HG02798 (cell line): Measurements from ENCODE around the gene MEIS2.

ENCODE experiments used
- ATAC-seq: cut with Tn5 transposase; IDR thresholded peaks from one replicate; pipeline ENCODE4 v1.9.1; 2021; ENCODE audit warnings: mild to moderate bottlenecking; ENCODE audit not compliant: unreplicated experiment, poor library complexity

Gene MEIS2

GRCh38 chr15:37099319-37100108 is 835 bp downstream of the MEIS2 start:
- ATAC-seq = no peak

GRCh38 chr15:37098468-37099318 is 1.7 kb downstream of the MEIS2 start:
- peak; percentile 39 for ATAC-seq

- ATAC-seq = no peak
Observed at GRCh38 chr15:37097144-37097919, 3.0 kb downstream of the MEIS2 start.

GRCh38 chr15:37096558-37097143 is 3.7 kb downstream of the MEIS2 start:
- no peak for ATAC-seq

GRCh38 chr15:37095770-37096557 is 4.4 kb downstream of the MEIS2 start:
- no peak for ATAC-seq

- no peak for ATAC-seq
Observed at GRCh38 chr15:37094915-37095711, 5.2 kb downstream of the MEIS2 start.

GRCh38 chr15:37094333-37094914 is 5.9 kb downstream of the MEIS2 start:
- ATAC-seq = no peak

- ATAC-seq = no peak
Observed at GRCh38 chr15:37093480-37094332, 6.6 kb downstream of the MEIS2 start.

- no peak for ATAC-seq
Observed at GRCh38 chr15:37090543-37091175, 9.7 kb downstream of the MEIS2 start.

- ATAC-seq = no peak
Observed at GRCh38 chr15:37088436-37088835, 11.9 kb downstream of the MEIS2 start.

GRCh38 chr15:37087131-37087588 is 13.2 kb downstream of the MEIS2 start:
- no peak for ATAC-seq

GRCh38 chr15:37086521-37086920 is 13.8 kb downstream of the MEIS2 start:
- no peak for ATAC-seq

GRCh38 chr15:37086120-37086519 is 14.2 kb downstream of the MEIS2 start:
- ATAC-seq = no peak

- no peak for ATAC-seq
Observed at GRCh38 chr15:37084602-37085001, 15.7 kb downstream of the MEIS2 start.

- ATAC-seq = no peak
Observed at GRCh38 chr15:37083610-37084009, 16.7 kb downstream of the MEIS2 start.

GRCh38 chr15:37081983-37082382 is 18.4 kb downstream of the MEIS2 start:
- no peak for ATAC-seq
